Astrocyte (in vitro differentiated cells and primary cell): ENCODE results near the gene AQP4.

Experiments
- EZH2 ChIP-seq: IDR thresholded peaks from 2 replicates; pipeline ENCODE4 v1.6.1; 2012; ENCODE audit warnings: mild to moderate bottlenecking, low read length, inconsistent platforms; ENCODE audit not compliant: insufficient read depth
- TF ChIP-seq, protein P1 (sequence below): IDR thresholded peaks from 2 replicates; pipeline ENCODE4 v1.5.1; 2011; ENCODE audit warnings: low read depth, mild to moderate bottlenecking, inconsistent platforms, low read length, moderate library complexity; ENCODE audit not compliant: insufficient read depth

DNA sequence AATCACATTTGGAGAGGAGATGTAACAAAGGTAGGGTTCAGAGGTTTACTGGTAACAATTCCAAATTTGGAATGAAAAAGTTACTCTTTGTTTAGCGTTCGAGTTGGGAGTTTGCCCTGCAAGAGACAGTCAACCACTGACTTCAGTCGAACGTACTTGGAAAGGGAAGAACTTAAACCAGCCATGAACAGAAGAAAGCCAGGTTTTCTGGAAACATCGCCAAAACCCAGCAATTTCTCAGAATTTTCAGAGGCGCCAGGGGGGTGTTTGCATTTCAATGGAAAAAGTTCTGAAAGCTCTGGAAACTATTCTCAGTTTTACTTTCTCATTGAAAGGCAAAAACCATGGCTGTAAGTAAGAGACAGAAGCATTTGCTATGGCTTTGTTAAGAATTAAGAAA lies 28.5 kb upstream of the AQP4 start:
- TF ChIP-seq, protein P1, sequence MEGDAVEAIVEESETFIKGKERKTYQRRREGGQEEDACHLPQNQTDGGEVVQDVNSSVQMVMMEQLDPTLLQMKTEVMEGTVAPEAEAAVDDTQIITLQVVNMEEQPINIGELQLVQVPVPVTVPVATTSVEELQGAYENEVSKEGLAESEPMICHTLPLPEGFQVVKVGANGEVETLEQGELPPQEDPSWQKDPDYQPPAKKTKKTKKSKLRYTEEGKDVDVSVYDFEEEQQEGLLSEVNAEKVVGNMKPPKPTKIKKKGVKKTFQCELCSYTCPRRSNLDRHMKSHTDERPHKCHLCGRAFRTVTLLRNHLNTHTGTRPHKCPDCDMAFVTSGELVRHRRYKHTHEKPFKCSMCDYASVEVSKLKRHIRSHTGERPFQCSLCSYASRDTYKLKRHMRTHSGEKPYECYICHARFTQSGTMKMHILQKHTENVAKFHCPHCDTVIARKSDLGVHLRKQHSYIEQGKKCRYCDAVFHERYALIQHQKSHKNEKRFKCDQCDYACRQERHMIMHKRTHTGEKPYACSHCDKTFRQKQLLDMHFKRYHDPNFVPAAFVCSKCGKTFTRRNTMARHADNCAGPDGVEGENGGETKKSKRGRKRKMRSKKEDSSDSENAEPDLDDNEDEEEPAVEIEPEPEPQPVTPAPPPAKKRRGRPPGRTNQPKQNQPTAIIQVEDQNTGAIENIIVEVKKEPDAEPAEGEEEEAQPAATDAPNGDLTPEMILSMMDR: no peak
- TF ChIP-seq EZH2: no peak
